ENCODE measurements around the gene ENO2.

ENO2 gene

GRCh38 chr12:6912164-6912935 lies 2.0 kb upstream of the ENO2 start:
- no peak for DNase-seq (ENCODE audit: low read depth in 3 of 3, low spot score in 1 of 3)

DNA sequence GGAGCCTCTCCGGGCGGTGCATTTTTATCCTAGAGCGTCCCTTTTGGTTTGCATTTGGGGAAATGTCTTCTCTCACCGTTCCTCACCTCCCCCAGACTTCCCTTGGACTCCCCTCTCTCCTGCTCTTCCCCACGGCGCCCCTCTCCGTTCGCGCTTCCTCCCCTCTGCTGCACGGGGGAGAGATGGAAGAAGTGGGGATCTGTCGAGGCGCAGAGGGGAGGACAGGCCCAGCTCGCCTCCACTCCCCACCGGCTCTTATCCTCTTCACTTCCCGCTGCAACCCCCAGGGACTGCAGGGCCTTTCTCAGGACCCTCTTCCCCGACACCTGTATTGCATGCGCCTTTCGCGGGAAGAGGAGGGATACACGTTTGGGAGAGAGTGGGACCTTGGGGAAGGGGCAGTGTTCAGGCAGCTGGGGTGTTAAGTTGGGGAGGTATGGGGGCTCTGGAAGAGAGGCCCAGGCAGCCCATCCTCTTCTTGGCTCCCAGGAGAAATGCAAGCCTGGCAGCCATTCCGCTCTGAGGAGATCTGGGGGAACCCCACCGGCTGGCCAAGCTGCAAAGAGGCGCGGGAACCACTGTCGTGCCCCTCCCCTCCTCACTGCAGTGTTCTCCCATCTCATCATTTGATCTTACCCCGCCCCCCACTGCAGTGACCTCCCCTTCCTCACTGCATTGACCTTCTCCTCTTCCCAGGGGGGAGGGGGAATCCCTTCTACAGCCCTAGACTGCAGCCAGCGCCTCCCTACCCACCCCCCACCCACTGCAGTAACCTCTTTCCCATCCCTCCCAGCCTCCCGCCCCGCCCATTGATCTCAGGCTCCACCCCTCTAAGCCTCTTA lies 788 bp downstream of the ENO2 start:
- no peak for DNase-seq (ENCODE audit: low read depth in 3 of 3, low spot score in 1 of 3)

- no peak for DNase-seq (ENCODE audit: low read depth in 3 of 3, low spot score in 1 of 3)
Observed at GRCh38 chr12:6915789-6916285, 1.5 kb downstream of the ENO2 start.

- DNase-seq (ENCODE audit: low read depth in 3 of 3, low spot score in 1 of 3), result no peak
Observed at GRCh38 chr12:6916426-6917200, 2.2 kb downstream of the ENO2 start.

GRCh38 chr12:6917491-6918231 lies 3.3 kb downstream of the ENO2 start:
- no peak for DNase-seq (ENCODE audit: low read depth in 3 of 3, low spot score in 1 of 3)

GRCh38 chr12:6919588-6919987 lies 5.2 kb downstream of the ENO2 start:
- no peak for DNase-seq (ENCODE audit: low read depth in 3 of 3, low spot score in 1 of 3)

- no peak for DNase-seq (ENCODE audit: low read depth in 3 of 3, low spot score in 1 of 3)
Observed at GRCh38 chr12:6921539-6921938, 7.2 kb downstream of the ENO2 start.

GRCh38 chr12:6921996-6922946 lies 7.9 kb downstream of the ENO2 start:
- DNase-seq (ENCODE audit: low read depth in 3 of 3, low spot score in 1 of 3), result no peak

DNA sequence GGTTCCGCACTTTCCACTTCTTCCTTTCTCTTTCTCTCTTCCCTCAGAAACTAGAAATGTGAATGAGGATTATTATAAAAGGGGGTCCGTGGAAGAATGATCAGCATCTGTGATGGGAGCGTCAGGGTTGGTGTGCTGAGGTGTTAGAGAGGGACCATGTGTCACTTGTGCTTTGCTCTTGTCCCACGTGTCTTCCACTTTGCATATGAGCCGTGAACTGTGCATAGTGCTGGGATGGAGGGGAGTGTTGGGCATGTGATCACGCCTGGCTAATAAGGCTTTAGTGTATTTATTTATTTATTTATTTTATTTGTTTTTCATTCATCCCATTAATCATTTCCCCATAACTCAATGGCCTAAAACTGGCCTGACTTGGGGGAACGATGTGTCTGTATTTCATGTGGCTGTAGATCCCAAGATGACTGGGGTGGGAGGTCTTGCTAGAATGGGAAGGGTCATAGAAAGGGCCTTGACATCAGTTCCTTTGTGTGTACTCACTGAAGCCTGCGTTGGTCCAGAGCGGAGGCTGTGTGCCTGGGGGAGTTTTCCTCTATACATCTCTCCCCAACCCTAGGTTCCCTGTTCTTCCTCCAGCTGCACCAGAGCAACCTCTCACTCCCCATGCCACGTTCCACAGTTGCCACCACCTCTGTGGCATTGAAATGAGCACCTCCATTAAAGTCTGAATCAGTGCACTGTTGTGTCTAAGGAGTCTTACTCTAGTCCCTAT lies 8.8 kb downstream of the ENO2 start:
- no peak for DNase-seq (ENCODE audit: low read depth in 3 of 3, low spot score in 1 of 3)

- no peak for DNase-seq (ENCODE audit: low read depth in 3 of 3, low spot score in 1 of 3)
Observed at GRCh38 chr12:6923851-6924250, 9.5 kb downstream of the ENO2 start.

GRCh38 chr12:6925239-6925539 lies 10.8 kb downstream of the ENO2 start:
- no peak for DNase-seq (ENCODE audit: low read depth in 3 of 3, low spot score in 1 of 3)

DNA sequence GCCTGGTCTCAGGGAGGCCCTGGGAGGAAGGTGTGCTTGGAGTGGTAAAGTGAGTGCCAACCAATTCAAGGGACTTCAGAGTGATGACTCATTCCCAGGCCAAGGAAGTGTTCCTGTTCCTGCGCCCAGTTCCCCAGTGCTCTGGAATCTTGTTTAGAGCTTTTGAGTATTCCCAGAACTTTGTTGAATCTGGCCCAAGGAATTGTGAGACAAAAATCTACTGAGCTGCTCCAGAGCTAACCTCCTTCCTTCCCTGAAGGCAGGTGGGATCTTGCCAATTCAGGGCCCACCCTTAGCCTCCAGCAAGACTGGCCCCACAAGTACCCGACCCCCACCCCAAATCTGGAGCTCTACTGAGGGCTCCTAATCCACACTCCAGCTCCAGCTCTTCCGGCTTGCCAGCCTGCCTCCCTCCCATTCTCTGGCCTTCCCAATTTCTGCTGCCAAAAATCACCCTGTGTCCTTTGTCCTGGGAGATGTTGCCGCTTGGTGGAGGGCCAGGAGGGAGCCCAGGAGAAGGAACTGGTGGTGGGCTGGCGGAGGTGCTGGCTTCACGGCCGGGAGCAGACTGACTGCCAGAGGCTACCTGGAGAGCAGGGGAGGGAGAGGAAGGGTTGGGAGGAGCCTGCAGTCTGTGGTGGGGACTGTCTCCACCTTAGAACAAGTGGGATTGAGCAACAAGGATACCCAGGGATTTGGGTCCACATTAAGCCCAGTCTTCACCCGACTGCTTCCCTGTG lies 11.3 kb downstream of the ENO2 start:
- no peak for DNase-seq (ENCODE audit: low read depth in 3 of 3, low spot score in 1 of 3)

GRCh38 chr12:6927379-6928021 lies 13.1 kb downstream of the ENO2 start, which contains the start of gene ATN1:
Gene ATN1 (plus strand): TSS chr12:6927959. CDS start chr12:6934002, 6,043 bp downstream.
- peak in 1 of 3 donors; percentile 43 for DNase-seq (ENCODE audit: low read depth in 3 of 3, low spot score in 1 of 3)

DNA sequence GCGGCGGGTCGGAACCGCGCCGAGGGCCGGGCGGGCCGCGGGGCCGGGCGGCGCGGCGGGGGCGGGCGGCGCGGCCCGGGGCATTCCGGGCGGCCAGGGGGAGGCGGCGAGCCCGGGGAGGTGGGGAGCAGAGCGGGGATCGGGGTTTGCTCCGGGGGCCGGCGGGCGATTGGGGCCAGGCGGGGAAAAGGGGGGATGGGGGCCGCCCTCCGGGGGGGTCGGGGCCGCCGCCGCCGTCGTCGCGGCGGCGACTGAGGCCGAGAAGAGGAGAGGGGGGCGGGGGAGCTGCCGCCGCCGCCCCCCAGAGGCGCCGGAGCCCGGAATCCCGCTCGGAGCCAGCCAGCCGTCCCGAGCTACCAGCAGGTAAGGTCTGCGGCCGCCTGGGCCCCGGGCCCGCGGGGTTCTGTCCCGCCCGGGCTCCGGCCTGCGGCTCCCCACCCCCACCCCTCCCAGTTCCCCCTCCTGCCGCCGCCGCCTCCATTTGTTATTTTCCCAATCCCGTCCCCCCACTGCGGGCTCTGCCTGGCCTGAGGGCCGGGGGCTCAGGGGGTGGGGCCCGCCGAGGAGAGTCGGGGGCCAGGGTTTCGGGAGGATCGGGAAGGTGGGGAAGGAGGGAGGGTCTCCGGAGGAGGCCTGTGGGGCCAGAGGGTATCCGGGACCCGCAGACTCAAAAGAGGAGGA lies 13.8 kb downstream of the ENO2 start:
- DNase-seq (ENCODE audit: low read depth in 3 of 3, low spot score in 1 of 3), result no peak

DNA sequence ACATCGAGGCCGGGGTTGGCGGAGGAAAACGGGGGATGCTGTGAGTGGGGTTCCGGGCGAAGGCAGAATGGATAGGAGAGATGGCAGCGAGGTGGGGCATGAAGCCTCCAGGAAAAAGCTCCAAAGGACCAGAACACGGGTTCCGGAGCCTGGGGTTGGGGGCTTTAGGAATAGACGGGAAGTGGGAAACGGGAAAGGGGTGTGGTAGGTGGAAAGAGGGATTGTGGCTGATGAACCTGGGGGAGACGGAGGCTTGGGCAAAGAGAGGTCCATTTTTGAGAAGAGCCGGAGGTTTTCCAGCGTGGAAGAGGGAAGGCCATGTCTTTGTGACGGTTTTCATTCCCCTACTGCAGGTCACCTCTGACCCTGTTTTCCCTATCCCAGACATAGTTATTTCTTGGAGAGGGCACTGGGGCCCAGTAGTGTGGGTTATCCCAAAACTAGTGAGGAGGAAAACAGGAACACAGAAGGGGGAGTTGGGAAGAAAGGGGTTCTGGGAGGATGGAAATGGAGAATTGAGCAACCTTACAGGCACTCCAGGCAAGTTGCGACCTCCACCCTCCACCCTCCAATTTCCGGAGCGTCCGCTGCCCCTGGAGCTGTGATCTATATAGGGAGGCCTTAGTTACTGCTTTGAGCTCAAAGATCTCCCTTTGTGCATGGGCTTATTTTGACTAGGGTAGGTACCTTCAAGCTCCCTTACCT lies 14.5 kb downstream of the ENO2 start:
- no peak for DNase-seq (ENCODE audit: low read depth in 3 of 3, low spot score in 1 of 3)

All from stimulated activated CD4-positive, alpha-beta T cell treated with anti-CD3 and anti-CD28 coated beads, TNF-alpha, amount 100 ng/mL, for 1 hour (primary cell).